SK-N-SH treated with all-trans-retinoic acid at 6 μM for 48 hours (cell line): ENCODE results near the gene ASB13.

ENCODE experiments used
- ATAC-seq: fragments of 200-7000 bp; cut with Tn5 transposase; 3 replicates; pipeline ENCODE4 v1.9.1; 2020; ENCODE audit warnings: mild to moderate bottlenecking, moderate library complexity
- BACH2 ChIP-seq: fragments of 250-450 bp; sonication (Bioruptor Pico); IDR thresholded peaks from 2 replicates; pipeline ENCODE4 v1.9.0; 2021; ENCODE audit warnings: mild to moderate bottlenecking, borderline replicate concordance
- CREB5 ChIP-seq: fragments of 250-450 bp; sonication (Bioruptor Pico); IDR thresholded peaks from 2 replicates; pipeline ENCODE4 v1.5.1; 2020; ENCODE audit warnings: low read depth, mild to moderate bottlenecking, moderate library complexity
- CSDC2 ChIP-seq: fragments of 250-450 bp; sonication (Bioruptor Pico); IDR thresholded peaks from 2 replicates; pipeline ENCODE4 v1.5.0; 2020; ENCODE audit warnings: mild to moderate bottlenecking, moderate library complexity
- CSRNP3 ChIP-seq: fragments of 250-450 bp; sonication (Bioruptor Pico); IDR thresholded peaks from 2 replicates; pipeline ENCODE4 v1.5.1; 2021; ENCODE audit warnings: mild to moderate bottlenecking, moderate library complexity
- ESRRG ChIP-seq: fragments of 250-450 bp; sonication (Bioruptor Pico); IDR thresholded peaks from 2 replicates; pipeline ENCODE4 v1.6.1; 2021; ENCODE audit warnings: mild to moderate bottlenecking
- GLIS3 ChIP-seq: fragments of 250-450 bp; sonication (Bioruptor Pico); IDR thresholded peaks from 2 replicates; pipeline ENCODE4 v1.5.0; 2020; ENCODE audit warnings: mild to moderate bottlenecking, moderate library complexity
- ISL1 ChIP-seq: fragments of 250-450 bp; sonication (Bioruptor Pico); IDR thresholded peaks from 2 replicates; pipeline ENCODE4 v2.1.2; 2022; ENCODE audit warnings: mild to moderate bottlenecking, moderate library complexity
- PATZ1 ChIP-seq: fragments of 250-450 bp; sonication (Bioruptor Pico); IDR thresholded peaks from 2 replicates; pipeline ENCODE4 v1.8.0; 2020; ENCODE audit warnings: mild to moderate bottlenecking, moderate library complexity, borderline replicate concordance
- PPARA ChIP-seq: fragments of 250-450 bp; sonication (Bioruptor Pico); IDR thresholded peaks from 2 replicates; pipeline ENCODE4 v1.5.0; 2020; ENCODE audit warnings: mild to moderate bottlenecking, borderline replicate concordance
- RARB ChIP-seq: fragments of 250-450 bp; sonication (Bioruptor Pico); IDR thresholded peaks from 2 replicates; pipeline ENCODE4 v1.8.0; 2021; ENCODE audit warnings: mild to moderate bottlenecking, moderate library complexity
- TCF4 ChIP-seq: fragments of 250-450 bp; sonication (Bioruptor Pico); IDR thresholded peaks from 2 replicates; pipeline ENCODE4 v1.8.0; 2021; ENCODE audit warnings: mild to moderate bottlenecking, moderate library complexity, borderline replicate concordance
- TOX ChIP-seq: fragments of 250-450 bp; sonication (Bioruptor Pico); IDR thresholded peaks from 2 replicates; pipeline ENCODE4 v1.8.0; 2021; ENCODE audit warnings: mild to moderate bottlenecking, moderate library complexity, borderline replicate concordance
- TSHZ2 ChIP-seq: fragments of 250-450 bp; sonication (Bioruptor Pico); IDR thresholded peaks from 2 replicates; pipeline ENCODE4 v1.5.0; 2020; ENCODE audit warnings: mild to moderate bottlenecking, moderate library complexity
- ZC3H10 ChIP-seq: fragments of 250-450 bp; sonication (Bioruptor Pico); IDR thresholded peaks from 2 replicates; pipeline ENCODE4 v1.5.1; 2021; ENCODE audit warnings: mild to moderate bottlenecking, moderate library complexity
- ZFP3 ChIP-seq: fragments of 250-450 bp; sonication (Bioruptor Pico); IDR thresholded peaks from 2 replicates; pipeline ENCODE4 v1.5.0; 2020; ENCODE audit warnings: mild to moderate bottlenecking, moderate library complexity
- ZFP30 ChIP-seq: fragments of 450-650 bp; formaldehyde crosslinking; IDR thresholded peaks from 2 replicates; pipeline ENCODE4 v1.5.0; 2022; ENCODE audit warnings: mild to moderate bottlenecking, moderate library complexity
- ZNF565 ChIP-seq: fragments of 450-650 bp; formaldehyde crosslinking; conservative IDR thresholded peaks from 2 replicates; pipeline ENCODE4 v1.5.0; 2020; ENCODE audit warnings: low read depth, mild to moderate bottlenecking, moderate library complexity
- ZNF70 ChIP-seq: fragments of 450-650 bp; formaldehyde crosslinking; IDR thresholded peaks from 2 replicates; pipeline ENCODE4 v1.5.0; 2020; ENCODE audit warnings: mild to moderate bottlenecking, moderate library complexity
- ZNF8 ChIP-seq: fragments of 450-650 bp; formaldehyde crosslinking; IDR thresholded peaks from 2 replicates; pipeline ENCODE4 v1.5.0; 2020; ENCODE audit warnings: mild to moderate bottlenecking, moderate library complexity

The ASB13 gene

GRCh38 chr10:5709865-5710264, 43.5 kb upstream of the ASB13 start:
- TF ChIP-seq ZFP30 (CRISPR knock-in tag) (no peak), PATZ1 (no peak), ZNF565 (no peak), PPARA (no peak), ZC3H10 (no peak), ZNF8 (no peak), CREB5 (CRISPR knock-in tag) (no peak)
- TF ChIP-seq, all 23 proteins: peak for 0
- ATAC-seq: no peak

- TF ChIP-seq GLIS3: no peak
- TF ChIP-seq PATZ1: no peak
- TF ChIP-seq CSDC2 (CRISPR knock-in tag): no peak
- ATAC-seq: no peak
Observed at GRCh38 chr10:5708356-5708755, 42.0 kb upstream of the ASB13 start.

GRCh38 chr10:5698062-5698461, 31.7 kb upstream of the ASB13 start:
- ATAC-seq: no peak
- TF ChIP-seq ESRRG (no peak), BACH2 (no peak), ZNF565 (no peak), GLIS3 (no peak), ZNF8 (no peak), PPARA (no peak), PATZ1 (no peak), ISL1 (no peak), ZFP30 (CRISPR knock-in tag) (no peak), CREB5 (CRISPR knock-in tag) (no peak), RARB (CRISPR knock-in tag) (no peak), CSDC2 (CRISPR knock-in tag) (no peak), TCF4 (CRISPR knock-in tag) (no peak), ZFP3 (no peak), TOX (CRISPR knock-in tag) (no peak), CSRNP3 (no peak), TSHZ2 (CRISPR knock-in tag) (no peak), ZNF70 (CRISPR knock-in tag) (no peak), ZC3H10 (no peak)
